HG02943 (cell line): ENCODE results near the gene KRT7.

Experiments used
- ATAC-seq: cut with Tn5 transposase; IDR thresholded peaks from one replicate; pipeline ENCODE4 v1.9.1; 2021; ENCODE audit warnings: mild to moderate bottlenecking, low read depth, moderate library complexity; ENCODE audit not compliant: unreplicated experiment

KRT7 gene

GRCh38 chr12:52291267-52291935 lies 58.4 kb downstream of the KRT7 start, which contains the start of gene KRT81:
Gene KRT81, minus strand, starts transcription at chr12:52291534. Its CDS starts 69 bp downstream, at chr12:52291465.
- ATAC-seq, result no peak

- ATAC-seq, result no peak
These were observed 60.9 kb downstream of the KRT7 start for GRCh38 chr12:52293926-52294325.

- ATAC-seq, result no peak
These were observed 61.8 kb downstream of the KRT7 start for GRCh38 chr12:52294803-52295202.

GRCh38 chr12:52295663-52296062 lies 62.6 kb downstream of the KRT7 start:
- ATAC-seq, result no peak

GRCh38 chr12:52296572-52297215 lies 63.7 kb downstream of the KRT7 start:
- no peak for ATAC-seq
